Measurements from ENCODE around the gene EXOC6. TPM values are rescaled to one million over a fixed set of nuclear protein-coding genes. Genes with fewer than 3 reads are reported as not detected.
A peak's percentile ranks its signal among the peaks of the same experiment; 100 is the strongest.

EXOC6 gene
- total RNA-seq, 1 donor from 2014 or later = 21.7 TPM

GRCh38 chr10:93068411-93069244, 220.3 kb downstream of the EXOC6 start:
- Mint-ChIP-seq H3K4me3 (ENCODE audit: low read depth) (peak overlapping the region; percentile 59), H3K4me1 (ENCODE audit: low read depth) (peaks cover 22% of the 10 kb centered on the region), H3K9me3 (ENCODE audit: low read depth) (no peaks in the 10 kb centered on the region), H3K27ac (no peak overlapping the region), H3K36me3 (ENCODE audit: insufficient read depth) (peaks cover 3% of the 10 kb centered on the region), H3K27me3 (peaks cover 83% of the 10 kb centered on the region)
- no peak for DNase-seq (ENCODE audit: low spot score, unreplicated experiment)
- TF ChIP-seq, protein P1, sequence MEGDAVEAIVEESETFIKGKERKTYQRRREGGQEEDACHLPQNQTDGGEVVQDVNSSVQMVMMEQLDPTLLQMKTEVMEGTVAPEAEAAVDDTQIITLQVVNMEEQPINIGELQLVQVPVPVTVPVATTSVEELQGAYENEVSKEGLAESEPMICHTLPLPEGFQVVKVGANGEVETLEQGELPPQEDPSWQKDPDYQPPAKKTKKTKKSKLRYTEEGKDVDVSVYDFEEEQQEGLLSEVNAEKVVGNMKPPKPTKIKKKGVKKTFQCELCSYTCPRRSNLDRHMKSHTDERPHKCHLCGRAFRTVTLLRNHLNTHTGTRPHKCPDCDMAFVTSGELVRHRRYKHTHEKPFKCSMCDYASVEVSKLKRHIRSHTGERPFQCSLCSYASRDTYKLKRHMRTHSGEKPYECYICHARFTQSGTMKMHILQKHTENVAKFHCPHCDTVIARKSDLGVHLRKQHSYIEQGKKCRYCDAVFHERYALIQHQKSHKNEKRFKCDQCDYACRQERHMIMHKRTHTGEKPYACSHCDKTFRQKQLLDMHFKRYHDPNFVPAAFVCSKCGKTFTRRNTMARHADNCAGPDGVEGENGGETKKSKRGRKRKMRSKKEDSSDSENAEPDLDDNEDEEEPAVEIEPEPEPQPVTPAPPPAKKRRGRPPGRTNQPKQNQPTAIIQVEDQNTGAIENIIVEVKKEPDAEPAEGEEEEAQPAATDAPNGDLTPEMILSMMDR (IDR thresholded peaks at IDR 0.05; ENCODE audit: unreplicated experiment) = no peak

DNA sequence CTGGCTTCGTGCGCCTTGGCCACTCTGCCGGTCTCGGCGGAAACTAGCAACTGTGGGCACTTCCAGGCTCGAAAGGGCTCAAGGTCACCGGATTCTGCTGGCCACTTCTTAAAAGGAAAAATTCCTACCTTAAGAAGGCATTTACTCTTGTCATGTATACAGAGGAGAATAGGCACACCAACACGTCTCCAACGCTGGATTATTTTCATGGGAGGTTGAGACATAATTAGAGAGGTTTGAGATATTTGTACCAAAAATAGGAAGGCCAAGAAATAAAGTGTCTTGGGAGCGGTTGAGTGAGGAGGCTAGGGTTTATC, 220.9 kb downstream of the EXOC6 start:
- Mint-ChIP-seq H3K27me3 (peaks cover 79% of the 10 kb centered on the region), H3K4me1 (ENCODE audit: low read depth) (peaks cover 23% of the 10 kb centered on the region), H3K36me3 (ENCODE audit: insufficient read depth) (peaks cover 2% of the 10 kb centered on the region), H3K27ac (no peak overlapping the region), H3K9me3 (ENCODE audit: low read depth) (no peaks in the 10 kb centered on the region), H3K4me3 (ENCODE audit: low read depth) (peak overlapping the region; percentile 26)
- DNase-seq (ENCODE audit: low spot score, unreplicated experiment) = no peak
- TF ChIP-seq, protein P1 (IDR thresholded peaks at IDR 0.05; ENCODE audit: unreplicated experiment) = no peak

GRCh38 chr10:93070378-93071176, 222.3 kb downstream of the EXOC6 start:
- no peaks in the 10 kb centered on the region for H3K36me3 Mint-ChIP-seq (ENCODE audit: insufficient read depth)
- peaks cover 79% of the 10 kb centered on the region for H3K27me3 Mint-ChIP-seq
- no peak for DNase-seq (ENCODE audit: low spot score, unreplicated experiment)
- H3K4me1 Mint-ChIP-seq (ENCODE audit: low read depth) = peaks cover 26% of the 10 kb centered on the region
- TF ChIP-seq, protein P1 (IDR thresholded peaks at IDR 0.05; ENCODE audit: unreplicated experiment) = no peak
- H3K27ac Mint-ChIP-seq = peak overlapping the region; percentile 4
- peak overlapping the region; percentile 57 for H3K4me3 Mint-ChIP-seq (ENCODE audit: low read depth)
- H3K9me3 Mint-ChIP-seq (ENCODE audit: low read depth) = no peaks in the 10 kb centered on the region

- Mint-ChIP-seq H3K27ac (peak overlapping the region; percentile 4), H3K4me3 (ENCODE audit: low read depth) (peak overlapping the region; percentile 57), H3K9me3 (ENCODE audit: low read depth) (no peaks in the 10 kb centered on the region), H3K36me3 (ENCODE audit: insufficient read depth) (no peaks in the 10 kb centered on the region), H3K4me1 (ENCODE audit: low read depth) (peaks cover 26% of the 10 kb centered on the region), H3K27me3 (peaks cover 81% of the 10 kb centered on the region)
- DNase-seq (ENCODE audit: low spot score, unreplicated experiment) = no peak
- TF ChIP-seq, protein P1 (IDR thresholded peaks at IDR 0.05; ENCODE audit: unreplicated experiment) = no peak
Measured at GRCh38 chr10:93071177-93071472, 222.8 kb downstream of the EXOC6 start.

- H3K4me1 Mint-ChIP-seq (ENCODE audit: low read depth) = peaks cover 26% of the 10 kb centered on the region
- peak overlapping the region; percentile 51 for H3K27ac Mint-ChIP-seq
- H3K9me3 Mint-ChIP-seq (ENCODE audit: low read depth) = no peaks in the 10 kb centered on the region
- DNase-seq (ENCODE audit: low spot score, unreplicated experiment) = peak; percentile 69
- H3K27me3 Mint-ChIP-seq = peaks cover 80% of the 10 kb centered on the region
- no peaks in the 10 kb centered on the region for H3K36me3 Mint-ChIP-seq (ENCODE audit: insufficient read depth)
- TF ChIP-seq, protein P1 (IDR thresholded peaks at IDR 0.05; ENCODE audit: unreplicated experiment) = peak; percentile 26
- peak overlapping the region; percentile 79 for H3K4me3 Mint-ChIP-seq (ENCODE audit: low read depth)
Measured at GRCh38 chr10:93071674-93072224, 223.4 kb downstream of the EXOC6 start.

Measured in progenitor cell of endocrine pancreas (in vitro differentiated cells).